ENCODE measurements around the gene GNG5.
"Not testable (repeated sequence)": the region's sequence is repeated elsewhere in the genome, so short reads cannot be mapped to it uniquely, and the experiment has no call there.

The GNG5 gene

GRCh38 chr1:84509029-84509428 lies 2.6 kb upstream of the GNG5 start:
- H3K4me1 Mint-ChIP-seq = peaks cover 16% of the 10 kb centered on the region
- TF ChIP-seq CTCF (IDR thresholded peaks at IDR 0.05) = no peak
- H3K36me3 Mint-ChIP-seq (ENCODE audit: low read depth) = peaks cover 31% of the 10 kb centered on the region
- H3K9me3 Mint-ChIP-seq = peaks cover 38% of the 10 kb centered on the region
- H3K4me3 Mint-ChIP-seq = no peak overlapping the region
- no peak for DNase-seq
- no peak overlapping the region for H3K27ac Mint-ChIP-seq
- H3K27me3 Mint-ChIP-seq (ENCODE audit: low read depth, poor library complexity) = no peaks in the 10 kb centered on the region

- no peak for DNase-seq
- no peak for TF ChIP-seq CTCF (IDR thresholded peaks at IDR 0.05)
- H3K36me3 Mint-ChIP-seq (ENCODE audit: low read depth) = peaks cover 32% of the 10 kb centered on the region
- H3K4me3 Mint-ChIP-seq = peak overlapping the region; percentile 61
- H3K4me1 Mint-ChIP-seq = peaks cover 21% of the 10 kb centered on the region
- H3K27me3 Mint-ChIP-seq (ENCODE audit: low read depth, poor library complexity) = no peaks in the 10 kb centered on the region
- H3K27ac Mint-ChIP-seq = no peak overlapping the region
- H3K9me3 Mint-ChIP-seq = peaks cover 38% of the 10 kb centered on the region
Observed at GRCh38 chr1:84508510-84508909, 2.1 kb upstream of the GNG5 start.

- Mint-ChIP-seq H3K4me1 (peaks cover 27% of the 10 kb centered on the region), H3K4me3 (peak overlapping the region; percentile 96), H3K9me3 (peaks cover 38% of the 10 kb centered on the region), H3K36me3 (ENCODE audit: low read depth) (peaks cover 36% of the 10 kb centered on the region)
- DNase-seq; H3K27ac Mint-ChIP-seq; H3K27me3 Mint-ChIP-seq (ENCODE audit: low read depth, poor library complexity): not testable (repeated sequence)
Observed at GRCh38 chr1:84507887-84508286, 1.5 kb upstream of the GNG5 start.

DNA sequence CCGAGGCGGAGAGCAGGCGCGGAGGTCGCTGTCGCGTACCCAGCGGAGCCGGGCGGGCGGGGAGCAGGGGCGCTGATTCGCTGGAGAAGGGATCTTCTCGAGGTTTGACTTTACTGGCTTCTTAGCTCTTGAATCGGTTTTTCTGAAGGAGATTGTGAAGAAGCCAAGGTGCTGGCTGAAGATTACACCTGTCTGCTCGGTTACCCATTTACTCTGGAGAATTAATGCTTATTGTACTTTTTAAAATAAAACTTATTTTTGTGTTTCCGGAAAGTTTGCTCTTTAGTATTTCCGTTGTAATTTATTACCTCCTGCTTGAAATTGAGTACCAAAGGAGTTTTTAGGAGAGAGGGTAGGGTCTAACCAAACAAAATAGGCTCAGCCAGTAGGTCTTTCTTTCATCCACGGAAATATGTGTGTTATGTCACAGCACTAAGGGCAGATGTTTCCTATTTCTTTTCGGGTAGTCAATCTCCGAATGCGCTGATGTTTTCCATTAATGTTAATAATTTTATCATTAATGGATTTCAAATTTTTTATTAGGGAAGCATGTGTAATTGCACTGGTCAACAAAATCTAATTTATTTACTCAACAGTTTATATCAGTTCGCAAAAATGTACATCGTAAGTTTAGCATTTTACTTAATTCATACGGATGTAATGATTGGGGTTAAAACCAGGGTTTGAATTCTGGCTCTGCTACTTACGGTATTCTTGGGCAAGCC lies 510 bp upstream of the GNG5 start:
- Mint-ChIP-seq H3K9me3 (peaks cover 38% of the 10 kb centered on the region), H3K4me3 (peak overlapping the region; percentile 96), H3K27ac (peak overlapping the region; percentile 100), H3K4me1 (peaks cover 28% of the 10 kb centered on the region), H3K27me3 (ENCODE audit: low read depth, poor library complexity) (no peaks in the 10 kb centered on the region), H3K36me3 (ENCODE audit: low read depth) (peaks cover 36% of the 10 kb centered on the region)
- no peak for DNase-seq
- no peak for TF ChIP-seq CTCF (IDR thresholded peaks at IDR 0.05)

- Mint-ChIP-seq H3K9me3 (peaks cover 35% of the 10 kb centered on the region), H3K27ac (peak overlapping the region; percentile 100), H3K27me3 (ENCODE audit: low read depth, poor library complexity) (no peaks in the 10 kb centered on the region), H3K4me1 (peaks cover 35% of the 10 kb centered on the region), H3K36me3 (ENCODE audit: low read depth) (peaks cover 46% of the 10 kb centered on the region), H3K4me3 (peak overlapping the region; percentile 96)
- TF ChIP-seq CTCF (IDR thresholded peaks at IDR 0.05) = no peak
- no peak for DNase-seq
Observed at GRCh38 chr1:84505493-84506001, 834 bp downstream of the GNG5 start.

DNA sequence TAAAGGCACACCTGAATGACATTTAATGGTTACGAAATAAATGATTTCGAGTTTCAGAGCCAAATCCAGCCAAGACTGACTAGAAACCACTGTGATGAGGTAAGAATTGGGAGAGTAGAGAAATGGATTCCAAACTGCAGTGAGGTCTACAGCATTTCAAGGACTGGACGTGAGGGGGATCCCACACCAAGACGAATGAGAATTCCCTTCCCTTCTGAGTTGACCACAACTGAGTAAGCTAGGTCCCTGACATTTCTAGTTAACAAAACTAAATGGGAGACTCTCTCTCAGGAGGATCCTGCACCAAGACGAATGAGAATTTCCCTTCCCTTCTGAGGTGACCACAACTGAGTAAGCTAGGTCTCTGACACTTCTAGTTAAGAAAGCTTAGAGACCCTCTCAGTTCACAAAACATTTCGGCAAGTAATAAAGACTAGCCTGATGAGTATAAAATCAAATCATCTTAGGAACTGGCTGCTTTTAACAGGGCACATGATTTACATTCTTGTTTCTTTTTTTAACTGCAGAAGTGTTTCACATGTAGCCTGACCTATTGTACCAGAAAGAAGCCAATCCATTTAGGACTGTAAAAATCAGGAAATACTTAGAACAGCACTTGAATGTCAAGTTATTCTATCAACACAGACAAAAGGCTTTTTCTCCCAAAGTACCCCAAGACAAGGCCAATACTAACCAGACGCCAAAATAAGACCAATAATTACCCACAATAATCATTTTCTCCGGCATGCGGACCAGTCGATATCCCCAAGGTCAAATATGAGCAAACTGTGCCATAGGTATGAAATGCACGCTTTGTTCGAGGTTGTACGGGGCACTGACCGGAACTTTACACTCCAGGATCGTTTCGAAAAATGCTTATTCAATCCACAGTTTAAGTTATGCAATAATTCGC lies 1.5 kb downstream of the GNG5 start:
- peaks cover 35% of the 10 kb centered on the region for H3K4me1 Mint-ChIP-seq
- no peak for DNase-seq
- peak overlapping the region; percentile 96 for H3K4me3 Mint-ChIP-seq
- peaks cover 46% of the 10 kb centered on the region for H3K36me3 Mint-ChIP-seq (ENCODE audit: low read depth)
- no peak for TF ChIP-seq CTCF (IDR thresholded peaks at IDR 0.05)
- H3K27ac Mint-ChIP-seq = peak overlapping the region; percentile 96
- H3K9me3 Mint-ChIP-seq = peaks cover 28% of the 10 kb centered on the region
- H3K27me3 Mint-ChIP-seq (ENCODE audit: low read depth, poor library complexity) = no peaks in the 10 kb centered on the region
